GM19395 (cell line): Measurements from ENCODE around the gene PPP1R3G.
"Not testable (repeated sequence)": the region's sequence is repeated elsewhere in the genome, so short reads cannot be mapped to it uniquely, and the experiment has no call there.

Experiments used
- ATAC-seq: cut with Tn5 transposase; IDR thresholded peaks from one replicate; pipeline ENCODE4 v1.9.1; 2021; ENCODE audit warnings: mild to moderate bottlenecking, moderate library complexity; ENCODE audit not compliant: unreplicated experiment

Gene PPP1R3G

GRCh38 chr6:5115168-5115567 is 30.0 kb downstream of the PPP1R3G start:
- ATAC-seq, result no peak

- ATAC-seq, result no peak
Measured at GRCh38 chr6:5116243-5116991, 31.3 kb downstream of the PPP1R3G start.

GRCh38 chr6:5119090-5119951 is 34.2 kb downstream of the PPP1R3G start:
- no peak for ATAC-seq

- no peak for ATAC-seq
Measured at GRCh38 chr6:5120011-5120410, 34.9 kb downstream of the PPP1R3G start.

GRCh38 chr6:5120543-5120942 is 35.4 kb downstream of the PPP1R3G start:
- not testable (repeated sequence) for ATAC-seq

GRCh38 chr6:5121479-5121878 is 36.3 kb downstream of the PPP1R3G start:
- ATAC-seq, result no peak

GRCh38 chr6:5121956-5122355 is 36.8 kb downstream of the PPP1R3G start:
- no peak for ATAC-seq

- no peak for ATAC-seq
Measured at GRCh38 chr6:5122504-5123112, 37.5 kb downstream of the PPP1R3G start.

- no peak for ATAC-seq
Measured at GRCh38 chr6:5123296-5124143, 38.4 kb downstream of the PPP1R3G start.

GRCh38 chr6:5124526-5124925 is 39.4 kb downstream of the PPP1R3G start:
- ATAC-seq, result no peak

GRCh38 chr6:5125152-5126006 is 40.2 kb downstream of the PPP1R3G start:
- no peak for ATAC-seq

- no peak for ATAC-seq
Measured at GRCh38 chr6:5126214-5126613, 41.1 kb downstream of the PPP1R3G start.

- no peak for ATAC-seq
Measured at GRCh38 chr6:5127106-5127687, 42.1 kb downstream of the PPP1R3G start.

- ATAC-seq, result no peak
Measured at GRCh38 chr6:5128351-5128750, 43.2 kb downstream of the PPP1R3G start.

GRCh38 chr6:5130135-5130866 is 45.2 kb downstream of the PPP1R3G start:
- no peak for ATAC-seq

- peak; percentile 92 for ATAC-seq
Measured at GRCh38 chr6:5132731-5133130, 47.6 kb downstream of the PPP1R3G start.

GRCh38 chr6:5133943-5134342 is 48.8 kb downstream of the PPP1R3G start:
- no peak for ATAC-seq

- no peak for ATAC-seq
Measured at GRCh38 chr6:5135788-5136376, 50.7 kb downstream of the PPP1R3G start.
